Ascending aorta (tissue), 2 donors: ENCODE data around the gene MRPL20. TPM values are rescaled to one million over a fixed set of nuclear protein-coding genes. Genes with fewer than 3 reads are reported as not detected.
"Not testable (repeated sequence)": the region's sequence is repeated elsewhere in the genome, so short reads cannot be mapped to it uniquely, and the experiment has no call there.

Experiments
- DNase-seq, 2 donors: peaks; one replicate each; pipeline ENCODE4 v3.0.0-alpha.2; 2019; ENCODE audit warnings: low spot score in 2 of 2
- H3K27ac ChIP-seq, 2 donors: fragments of 200-600 bp; sonication (generic); one replicate each; pipeline ENCODE4 v1.5.1; 2016 to 2017; ENCODE audit warnings: mild to moderate bottlenecking in 1 of 2
- H3K27me3 ChIP-seq: fragments of 200-600 bp; sonication (generic); one replicate; pipeline ENCODE4 v1.5.1; 2017
- H3K36me3 ChIP-seq, 2 donors: fragments of 200-600 bp; sonication (generic); one replicate each; pipeline ENCODE4 v1.5.1; 2016
- H3K4me1 ChIP-seq, 2 donors: fragments of 200-600 bp; sonication (generic); one replicate each; pipeline ENCODE4 v1.5.1; 2016 to 2017; ENCODE audit warnings: mild to moderate bottlenecking in 1 of 2
- H3K4me3 ChIP-seq, 2 donors: fragments of 200-600 bp; sonication (generic); one replicate each; pipeline ENCODE4 v1.5.1; 2016 to 2017; ENCODE audit warnings: mild to moderate bottlenecking in 1 of 2
- H3K9me3 ChIP-seq, 2 donors: fragments of 200-600 bp; sonication (generic); one replicate each; pipeline ENCODE4 v1.5.1; 2016
- intact Hi-C: fragments of 100-400 bp; cut with DNase I; formaldehyde crosslinking; loops from one replicate; pipeline ENCODE4 v1.15.1; 2023
- total RNA-seq: library from RNA; depleted of rRNA; stranded (reverse); fragments of >200 nt; gene quantifications from one replicate; pipeline ENCODE4 v1.1.0, GENCODE V29; 2016
- TF ChIP-seq, protein P1 (sequence below), 3 experiments: fragments of 200-600 bp in 2 of 3; fragments of 450-650 bp in 1 of 3; sonication (generic) in 2 of 3; IDR thresholded peaks; one replicate each; pipeline ENCODE4 v1.5.1; 2016 to 2019; ENCODE audit warnings: antibody characterized with exemption in 3 of 3, mild to moderate bottlenecking in 1 of 3, moderate library complexity in 1 of 3

MRPL20 gene
- total RNA-seq, 1 donor from 2014 or later = 63.4 TPM

DNA sequence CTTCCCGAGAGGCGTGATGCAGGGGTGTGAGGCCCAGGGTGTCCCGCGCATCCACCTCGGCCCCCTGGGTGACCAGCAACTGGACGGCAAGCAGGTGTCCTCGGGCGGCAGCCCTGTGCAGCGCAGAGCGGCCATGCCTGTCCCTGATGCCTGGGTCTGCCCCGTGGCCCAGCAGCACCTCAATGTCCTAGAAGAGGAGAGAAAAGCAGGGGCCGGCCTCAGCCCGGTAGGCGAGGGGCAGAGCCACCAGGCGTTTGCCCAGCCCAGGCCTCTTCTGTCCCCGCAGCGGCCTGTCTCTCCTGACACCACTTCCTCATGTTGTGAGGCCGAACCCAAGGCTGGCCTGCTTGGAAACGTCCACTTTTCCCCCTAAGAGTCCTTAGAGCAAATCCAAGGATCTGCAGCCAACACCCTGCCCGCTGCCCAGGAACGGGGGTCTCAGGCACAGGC, 12.3 kb upstream of the MRPL20 start:
- Histone ChIP-seq H3K36me3 (no peaks in the 10 kb centered on the region), H3K4me3 (peak overlapping the region in 1 of 2 donors; percentile 47), H3K9me3 (no peaks in the 10 kb centered on the region), H3K27me3 (no peaks in the 10 kb centered on the region), H3K27ac (no peak overlapping the region), H3K4me1 (no peaks in the 10 kb centered on the region)
- TF ChIP-seq, protein P1, sequence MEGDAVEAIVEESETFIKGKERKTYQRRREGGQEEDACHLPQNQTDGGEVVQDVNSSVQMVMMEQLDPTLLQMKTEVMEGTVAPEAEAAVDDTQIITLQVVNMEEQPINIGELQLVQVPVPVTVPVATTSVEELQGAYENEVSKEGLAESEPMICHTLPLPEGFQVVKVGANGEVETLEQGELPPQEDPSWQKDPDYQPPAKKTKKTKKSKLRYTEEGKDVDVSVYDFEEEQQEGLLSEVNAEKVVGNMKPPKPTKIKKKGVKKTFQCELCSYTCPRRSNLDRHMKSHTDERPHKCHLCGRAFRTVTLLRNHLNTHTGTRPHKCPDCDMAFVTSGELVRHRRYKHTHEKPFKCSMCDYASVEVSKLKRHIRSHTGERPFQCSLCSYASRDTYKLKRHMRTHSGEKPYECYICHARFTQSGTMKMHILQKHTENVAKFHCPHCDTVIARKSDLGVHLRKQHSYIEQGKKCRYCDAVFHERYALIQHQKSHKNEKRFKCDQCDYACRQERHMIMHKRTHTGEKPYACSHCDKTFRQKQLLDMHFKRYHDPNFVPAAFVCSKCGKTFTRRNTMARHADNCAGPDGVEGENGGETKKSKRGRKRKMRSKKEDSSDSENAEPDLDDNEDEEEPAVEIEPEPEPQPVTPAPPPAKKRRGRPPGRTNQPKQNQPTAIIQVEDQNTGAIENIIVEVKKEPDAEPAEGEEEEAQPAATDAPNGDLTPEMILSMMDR (IDR thresholded peaks at IDR 0.05) = no peak
- DNase-seq = no peak
- intact Hi-C loops = no loop called here

DNA sequence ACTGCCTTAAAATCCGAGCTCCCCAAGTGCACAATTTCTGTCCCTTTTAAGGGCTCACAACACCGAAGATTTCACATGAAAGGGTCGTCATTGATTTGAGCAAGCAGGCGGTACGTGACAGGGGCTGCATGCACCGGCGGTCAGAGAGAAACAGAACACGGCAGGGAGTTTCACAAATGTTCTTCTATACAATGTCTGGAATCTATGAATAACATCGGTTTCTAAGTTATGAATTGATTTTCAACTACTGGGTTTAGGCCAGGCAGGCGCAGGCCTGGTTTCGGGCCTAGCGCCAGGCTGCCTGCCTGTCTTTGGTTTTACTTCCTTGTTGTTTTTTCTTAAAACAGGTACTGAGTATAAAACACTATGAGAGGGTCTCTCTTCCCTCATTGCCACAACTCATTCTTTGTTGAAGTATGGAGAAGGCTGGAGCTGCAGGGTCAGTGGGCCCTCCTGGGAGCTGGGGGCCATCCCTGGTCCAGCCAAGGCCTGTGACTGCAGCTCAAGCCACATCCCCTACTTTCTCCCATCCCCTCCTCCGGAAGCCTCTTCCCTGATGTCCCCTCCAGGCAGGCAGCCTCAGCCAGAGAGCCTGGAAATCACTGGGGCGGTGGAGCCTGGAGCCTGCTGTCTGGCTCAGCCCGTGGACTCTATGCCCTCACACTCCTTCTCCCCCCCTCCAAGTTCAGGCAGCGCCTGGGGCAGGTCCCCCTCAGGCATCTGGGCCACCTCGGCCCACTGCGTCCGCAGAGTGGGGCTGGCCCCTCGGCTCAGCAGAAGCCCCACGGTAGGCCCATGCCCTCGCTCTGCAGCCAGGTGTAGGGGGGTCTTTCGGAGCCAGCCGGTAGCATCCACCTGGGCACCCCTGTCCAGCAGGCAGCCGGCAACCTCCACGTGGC, 11.6 kb upstream of the MRPL20 start:
- H3K36me3 ChIP-seq = no peaks in the 10 kb centered on the region
- TF ChIP-seq, protein P1 (IDR thresholded peaks at IDR 0.05) = no peak
- no peak overlapping the region for H3K27ac ChIP-seq
- no peaks in the 10 kb centered on the region for H3K27me3 ChIP-seq
- intact Hi-C loops = no loop called here
- H3K9me3 ChIP-seq = no peaks in the 10 kb centered on the region
- no peak overlapping the region for H3K4me3 ChIP-seq
- DNase-seq = no peak
- no peaks in the 10 kb centered on the region for H3K4me1 ChIP-seq

DNA sequence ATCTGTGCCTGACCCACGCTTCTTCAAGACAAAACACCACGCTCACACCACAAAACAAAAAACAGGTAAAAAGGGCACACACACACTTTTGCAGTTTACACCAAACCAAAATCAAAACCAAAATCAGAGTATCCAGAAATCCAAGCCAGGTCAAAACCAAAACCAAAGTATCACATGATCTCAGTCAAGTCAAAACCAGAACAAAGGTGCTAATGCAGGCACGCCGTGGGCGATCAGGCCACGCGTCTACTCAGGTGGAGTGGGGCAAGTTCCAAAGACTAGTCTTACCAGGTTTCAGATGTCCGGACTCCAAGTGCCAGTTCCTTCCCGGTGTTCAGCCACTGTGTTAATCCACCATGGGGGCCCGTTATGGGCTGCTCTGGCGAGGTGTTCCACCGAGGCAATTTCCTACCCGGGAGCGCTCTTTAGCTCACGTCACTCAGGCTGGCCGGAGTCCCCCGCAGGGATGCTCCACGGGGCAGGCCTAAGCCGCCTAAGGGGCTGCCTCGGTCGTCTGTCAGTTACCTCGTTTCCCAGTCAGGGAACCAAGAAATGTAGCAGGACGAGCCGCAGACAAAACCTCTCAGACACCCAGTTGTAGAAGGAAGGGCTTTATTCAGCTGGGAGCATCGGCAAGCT, 10.9 kb upstream of the MRPL20 start:
- H3K36me3 ChIP-seq, H3K9me3 ChIP-seq, intact Hi-C loops, H3K4me3 ChIP-seq, H3K27ac ChIP-seq, DNase-seq, H3K4me1 ChIP-seq, H3K27me3 ChIP-seq: not testable (repeated sequence)

DNA sequence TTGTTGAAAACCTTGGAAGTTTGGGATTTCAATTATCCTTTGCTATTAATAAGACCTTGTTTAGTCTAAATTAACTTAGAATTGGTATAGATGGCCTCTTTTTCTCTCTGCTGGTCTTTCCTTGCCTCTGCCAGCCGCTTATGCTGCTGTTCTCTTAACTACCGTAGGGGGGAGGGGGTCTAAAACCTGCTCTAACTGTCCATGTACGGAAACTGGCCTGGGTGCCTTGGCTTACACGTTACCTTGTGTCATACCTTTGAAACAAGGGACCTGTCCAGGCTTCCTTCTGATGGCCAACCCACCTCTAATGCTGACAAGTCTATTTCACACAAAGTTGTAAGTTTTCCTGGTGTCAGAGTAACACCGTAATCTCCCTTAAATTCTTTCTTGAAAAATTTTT, 10.3 kb upstream of the MRPL20 start:
- DNase-seq, H3K9me3 ChIP-seq, H3K27ac ChIP-seq, H3K4me1 ChIP-seq, intact Hi-C loops, H3K27me3 ChIP-seq, H3K4me3 ChIP-seq, H3K36me3 ChIP-seq: not testable (repeated sequence)

DNA sequence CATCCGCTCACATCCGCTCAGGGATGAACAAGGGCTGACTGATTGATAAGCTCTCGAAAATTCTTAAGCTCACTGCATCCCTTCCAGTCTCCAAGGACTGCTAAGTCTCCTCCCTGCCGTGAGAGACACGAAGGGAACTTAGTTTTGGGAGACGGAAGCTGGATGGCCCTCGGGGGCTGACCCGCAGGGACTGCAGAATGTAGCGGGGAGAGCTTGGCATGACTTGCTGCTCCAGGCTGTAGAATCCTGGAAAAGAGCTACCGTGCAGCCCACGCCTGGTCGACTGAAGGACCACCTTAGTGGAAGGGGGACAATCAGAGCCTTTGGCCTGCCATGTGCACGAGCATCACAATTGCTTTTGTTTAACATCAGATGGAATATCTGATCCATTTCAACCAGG, 8.7 kb upstream of the MRPL20 start:
- DNase-seq = no peak
- no peaks in the 10 kb centered on the region for H3K4me1 ChIP-seq
- H3K36me3 ChIP-seq = no peaks in the 10 kb centered on the region
- no peaks in the 10 kb centered on the region for H3K9me3 ChIP-seq
- no peak overlapping the region for H3K27ac ChIP-seq
- intact Hi-C loops = no loop called here
- no peak overlapping the region for H3K4me3 ChIP-seq
- TF ChIP-seq, protein P1 (IDR thresholded peaks at IDR 0.05) = no peak
- H3K27me3 ChIP-seq = no peaks in the 10 kb centered on the region

DNA sequence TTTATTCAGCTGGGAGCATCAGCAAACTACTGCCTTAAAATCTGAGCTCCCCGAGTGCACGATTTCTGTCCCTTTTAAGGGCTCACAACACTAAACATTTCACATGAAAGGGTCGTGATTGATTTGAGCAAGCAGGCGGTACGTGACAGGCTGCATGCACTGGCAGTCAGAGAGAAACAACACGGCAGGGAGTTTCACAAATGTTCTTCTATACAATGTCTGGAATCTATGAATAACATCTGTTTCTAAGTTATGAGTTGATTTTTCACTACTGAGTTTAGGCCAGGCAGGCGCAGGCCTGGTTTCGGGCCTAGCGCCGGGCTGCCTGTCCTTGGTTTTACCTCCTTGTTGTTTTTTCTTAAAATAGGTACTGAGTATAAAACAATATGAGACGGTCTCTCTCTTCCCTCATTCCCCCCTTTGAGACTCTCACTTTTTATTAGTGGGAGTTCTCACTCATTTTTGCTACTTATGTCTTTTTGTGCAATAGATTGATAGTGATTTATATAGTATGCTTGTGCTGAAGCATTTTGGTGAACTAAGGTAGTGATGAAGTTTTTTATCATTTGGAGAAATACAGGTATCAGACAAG, 5.3 kb upstream of the MRPL20 start:
- intact Hi-C loops, H3K4me3 ChIP-seq, H3K4me1 ChIP-seq: not testable (repeated sequence)

DNA sequence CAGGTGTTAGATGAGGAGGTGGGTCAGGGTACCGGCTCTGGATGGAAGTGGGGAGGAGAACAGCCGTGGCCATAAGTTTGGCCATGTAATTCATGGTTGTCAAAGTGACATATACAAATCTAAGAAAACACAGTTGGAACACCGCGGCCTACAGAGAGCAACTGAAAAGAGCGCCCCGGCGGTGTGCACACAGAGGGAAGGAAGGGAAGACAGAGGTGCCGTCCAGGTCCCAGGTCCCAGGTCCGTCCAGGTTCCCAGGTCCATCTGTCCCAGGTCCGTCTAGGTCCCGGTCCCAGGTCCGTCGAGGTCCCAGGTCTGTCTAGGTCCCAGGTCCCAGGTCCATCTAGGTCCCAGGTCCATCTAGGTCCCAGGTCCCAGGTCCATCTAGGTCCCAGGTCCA, 4.5 kb upstream of the MRPL20 start:
- intact Hi-C loops = no loop called here

More for the DNA sequence above, 5.3 kb upstream of the MRPL20 start:
- H3K27ac ChIP-seq, H3K27me3 ChIP-seq, H3K36me3 ChIP-seq, H3K9me3 ChIP-seq, DNase-seq: not testable (repeated sequence)

DNA sequence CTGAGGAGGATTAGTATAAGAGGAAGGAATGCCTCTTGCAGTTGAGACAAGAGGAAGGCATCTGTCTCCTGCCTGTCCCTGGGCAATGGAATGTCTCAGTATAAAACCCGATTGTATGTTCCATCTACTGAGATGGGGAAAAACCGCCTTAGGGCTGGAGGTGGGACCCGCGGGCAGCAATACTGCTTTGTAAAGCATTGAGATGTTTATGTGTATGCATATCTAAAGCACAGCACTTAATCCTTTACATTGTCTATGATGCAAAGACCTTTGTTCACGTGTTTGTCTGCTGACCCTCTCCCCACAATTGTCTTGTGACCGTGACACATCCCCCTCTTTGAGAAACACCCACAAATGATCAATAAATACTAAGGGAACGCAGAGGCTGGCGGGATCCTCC, 3.1 kb upstream of the MRPL20 start:
- H3K4me3 ChIP-seq, H3K27me3 ChIP-seq, DNase-seq, H3K36me3 ChIP-seq, intact Hi-C loops, H3K9me3 ChIP-seq, H3K27ac ChIP-seq: not testable (repeated sequence)
- peaks cover 7 to 22% of the 10 kb centered on the region in 2 donors for H3K4me1 ChIP-seq

More for the DNA sequence above, 4.5 kb upstream of the MRPL20 start:
- H3K4me3 ChIP-seq = no peak overlapping the region
- no peak for DNase-seq
- H3K27me3 ChIP-seq = no peaks in the 10 kb centered on the region
- H3K4me1 ChIP-seq = peaks cover 0 to 9% of the 10 kb centered on the region in 2 donors
- H3K27ac ChIP-seq = no peak overlapping the region
- no peaks in the 10 kb centered on the region for H3K36me3 ChIP-seq
- TF ChIP-seq, protein P1 (IDR thresholded peaks at IDR 0.05) = no peak
- no peaks in the 10 kb centered on the region for H3K9me3 ChIP-seq
